ENCODE data around the gene RETREG1.

DNA sequence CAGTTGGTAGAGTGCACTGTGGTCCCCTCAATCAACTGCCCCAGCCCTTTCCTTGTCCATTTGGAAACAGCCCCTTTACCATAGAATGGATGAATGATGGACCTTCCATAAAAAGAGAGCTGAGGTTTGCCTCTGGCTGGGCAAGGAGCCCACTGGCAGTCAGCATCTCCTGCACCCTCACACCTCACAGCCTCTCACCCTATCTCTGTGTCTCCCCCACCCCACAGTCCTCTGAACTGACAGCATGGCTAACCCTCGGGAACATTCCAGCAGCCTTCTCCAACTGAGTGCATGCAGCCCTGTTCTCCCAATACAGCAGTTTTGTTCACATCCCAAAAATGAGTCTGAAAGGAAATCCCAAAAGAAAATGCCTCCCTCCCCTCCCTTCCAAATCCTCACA lies 51.7 kb downstream of the RETREG1 start:
- TF ChIP-seq EZH2phosphoT487 (IDR thresholded peaks at IDR 0.05; ENCODE audit: unreplicated experiment) (no peak), POLR2AphosphoS5 (IDR thresholded peaks at IDR 0.05; ENCODE audit: low read depth) (no peak), EZH2 (IDR thresholded peaks at IDR 0.05; ENCODE audit: low read depth, unreplicated experiment) (no peak), JUNB (IDR thresholded peaks at IDR 0.05; ENCODE audit: unreplicated experiment) (no peak)
- TF ChIP-seq, protein P1, sequence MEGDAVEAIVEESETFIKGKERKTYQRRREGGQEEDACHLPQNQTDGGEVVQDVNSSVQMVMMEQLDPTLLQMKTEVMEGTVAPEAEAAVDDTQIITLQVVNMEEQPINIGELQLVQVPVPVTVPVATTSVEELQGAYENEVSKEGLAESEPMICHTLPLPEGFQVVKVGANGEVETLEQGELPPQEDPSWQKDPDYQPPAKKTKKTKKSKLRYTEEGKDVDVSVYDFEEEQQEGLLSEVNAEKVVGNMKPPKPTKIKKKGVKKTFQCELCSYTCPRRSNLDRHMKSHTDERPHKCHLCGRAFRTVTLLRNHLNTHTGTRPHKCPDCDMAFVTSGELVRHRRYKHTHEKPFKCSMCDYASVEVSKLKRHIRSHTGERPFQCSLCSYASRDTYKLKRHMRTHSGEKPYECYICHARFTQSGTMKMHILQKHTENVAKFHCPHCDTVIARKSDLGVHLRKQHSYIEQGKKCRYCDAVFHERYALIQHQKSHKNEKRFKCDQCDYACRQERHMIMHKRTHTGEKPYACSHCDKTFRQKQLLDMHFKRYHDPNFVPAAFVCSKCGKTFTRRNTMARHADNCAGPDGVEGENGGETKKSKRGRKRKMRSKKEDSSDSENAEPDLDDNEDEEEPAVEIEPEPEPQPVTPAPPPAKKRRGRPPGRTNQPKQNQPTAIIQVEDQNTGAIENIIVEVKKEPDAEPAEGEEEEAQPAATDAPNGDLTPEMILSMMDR (conservative IDR thresholded peaks at IDR 0.05; ENCODE audit: low read depth in 2 of 2) = no peak
- TF ChIP-seq, protein P2, sequence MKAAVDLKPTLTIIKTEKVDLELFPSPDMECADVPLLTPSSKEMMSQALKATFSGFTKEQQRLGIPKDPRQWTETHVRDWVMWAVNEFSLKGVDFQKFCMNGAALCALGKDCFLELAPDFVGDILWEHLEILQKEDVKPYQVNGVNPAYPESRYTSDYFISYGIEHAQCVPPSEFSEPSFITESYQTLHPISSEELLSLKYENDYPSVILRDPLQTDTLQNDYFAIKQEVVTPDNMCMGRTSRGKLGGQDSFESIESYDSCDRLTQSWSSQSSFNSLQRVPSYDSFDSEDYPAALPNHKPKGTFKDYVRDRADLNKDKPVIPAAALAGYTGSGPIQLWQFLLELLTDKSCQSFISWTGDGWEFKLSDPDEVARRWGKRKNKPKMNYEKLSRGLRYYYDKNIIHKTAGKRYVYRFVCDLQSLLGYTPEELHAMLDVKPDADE (IDR thresholded peaks at IDR 0.05) = no peak

Measured in GM23338 (cell line).